ENCODE results near the gene ABCC5. TPM values are rescaled to one million over a fixed set of nuclear protein-coding genes. Genes with fewer than 3 reads are reported as not detected.

ABCC5 gene
- total and polyA plus RNA-seq, 2 experiments from 2014 or later, result 27.8 to 41.4 TPM

MicroRNAs encoded within 50 kb of the gene (microRNA counts, 767-probe panel; counts per million panel counts)
- microRNA hsa-miR-4448, result not detected

Small RNAs within 50 kb of the gene (microRNA-seq; reads per million reads assigned to microRNA genes)
- gene MIR4448, result not detected

Small RNAs within 50 kb of the gene (small RNA-seq; reads per million reads assigned to genes)
- not detected for gene MIR4448

Other genes with a start within 250 kb of the ABCC5 start
- 0.50 TPM in 1 of 2 replicates, not detected in the other for gene MAP6D1, start 192.3 kb downstream of the ABCC5 start, total RNA-seq
- 2.0 and 3.4 TPM in 2 replicates for gene MAP6D1, start 192.3 kb downstream of the ABCC5 start, polyA plus RNA-seq
- 32.3 and 35.2 TPM in 2 replicates for gene PARL, start 133.0 kb downstream of the ABCC5 start, total RNA-seq
- gene PARL, start 133.0 kb downstream of the ABCC5 start, polyA plus RNA-seq, result 47.9 and 71.4 TPM in 2 replicates
- gene HTR3D, start 13.9 kb upstream of the ABCC5 start, total RNA-seq, result not detected in 2 replicates
- not detected in 2 replicates for gene HTR3D, start 13.9 kb upstream of the ABCC5 start, polyA plus RNA-seq
- gene HTR3C, start 35.2 kb upstream of the ABCC5 start, total RNA-seq, result not detected in 2 replicates
- not detected in 2 replicates for gene HTR3C, start 35.2 kb upstream of the ABCC5 start, polyA plus RNA-seq
- gene HTR3E, start 79.2 kb upstream of the ABCC5 start, total RNA-seq, result not detected in 2 replicates
- not detected in 2 replicates for gene HTR3E, start 79.2 kb upstream of the ABCC5 start, polyA plus RNA-seq
- gene EIF2B5, start 117.5 kb upstream of the ABCC5 start, total RNA-seq, result 34.6 and 35.0 TPM in 2 replicates
- gene EIF2B5, start 117.5 kb upstream of the ABCC5 start, polyA plus RNA-seq, result 35.6 and 41.0 TPM in 2 replicates
- gene DVL3, start 137.5 kb upstream of the ABCC5 start, total RNA-seq, result 45.9 and 49.1 TPM in 2 replicates
- gene DVL3, start 137.5 kb upstream of the ABCC5 start, polyA plus RNA-seq, result 121 and 154 TPM in 2 replicates
- gene AP2M1, start 157.0 kb upstream of the ABCC5 start, total RNA-seq, result 222 and 243 TPM in 2 replicates
- gene AP2M1, start 157.0 kb upstream of the ABCC5 start, polyA plus RNA-seq, result 389 and 436 TPM in 2 replicates
- gene ABCF3, start 168.3 kb upstream of the ABCC5 start, total RNA-seq, result 31.6 and 33.1 TPM in 2 replicates
- 62.7 and 68.8 TPM in 2 replicates for gene ABCF3, start 168.3 kb upstream of the ABCC5 start, polyA plus RNA-seq
- gene VWA5B2, start 211.7 kb upstream of the ABCC5 start, total RNA-seq, result 0.40 and 3.2 TPM in 2 replicates
- gene VWA5B2, start 211.7 kb upstream of the ABCC5 start, polyA plus RNA-seq, result 1.0 and 1.5 TPM in 2 replicates
- gene ALG3, start 231.1 kb upstream of the ABCC5 start, total RNA-seq, result 52.3 and 68.9 TPM in 2 replicates
- gene ALG3, start 231.1 kb upstream of the ABCC5 start, polyA plus RNA-seq, result 120 and 122 TPM in 2 replicates
- gene EEF1AKMT4, start 231.8 kb upstream of the ABCC5 start, total RNA-seq, result 8.4 and 9.8 TPM in 2 replicates
- 13.5 and 16.5 TPM in 2 replicates for gene EEF1AKMT4, start 231.8 kb upstream of the ABCC5 start, polyA plus RNA-seq
- not detected in 2 replicates for gene CAMK2N2, start 243.7 kb upstream of the ABCC5 start, total RNA-seq
- gene CAMK2N2, start 243.7 kb upstream of the ABCC5 start, polyA plus RNA-seq, result 0.11 and 0.30 TPM in 2 replicates

All from hepatocyte (in vitro differentiated cells).